COR-L47 (cell line): ENCODE measurements around the gene UQCRC2.
"Not testable (repeated sequence)": the region's sequence is repeated elsewhere in the genome, so short reads cannot be mapped to it uniquely, and the experiment has no call there.

Source experiments
- DNase-seq: peaks from one replicate; lab custom pipeline; 2025; lab: John Stamatoyannopoulos, UW

UQCRC2 gene

GRCh38 chr16:21982108-21982507, 28.9 kb downstream of the UQCRC2 start:
- DNase-seq: no peak

GRCh38 chr16:21984062-21984461, 30.9 kb downstream of the UQCRC2 start:
- no peak for DNase-seq

DNA sequence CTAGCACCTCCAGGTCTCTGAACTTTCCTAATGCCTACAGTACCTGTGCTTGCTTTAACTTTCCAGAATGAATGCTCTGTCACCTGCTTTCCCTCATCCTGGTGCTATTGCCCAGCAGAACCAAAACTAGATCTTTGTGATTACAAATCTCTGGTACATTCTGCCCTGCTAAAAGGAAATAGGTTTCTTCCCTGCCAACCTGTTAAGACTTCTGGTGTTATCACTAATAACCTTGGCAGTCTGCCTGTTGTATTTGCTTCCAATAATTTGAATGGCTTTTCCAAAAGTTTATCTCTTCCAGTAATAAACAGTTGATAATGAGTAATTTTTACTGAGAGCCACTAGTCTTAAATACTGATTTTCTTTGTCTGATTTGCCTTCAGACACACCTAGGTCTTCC, 32.4 kb downstream of the UQCRC2 start:
- DNase-seq: no peak

DNA sequence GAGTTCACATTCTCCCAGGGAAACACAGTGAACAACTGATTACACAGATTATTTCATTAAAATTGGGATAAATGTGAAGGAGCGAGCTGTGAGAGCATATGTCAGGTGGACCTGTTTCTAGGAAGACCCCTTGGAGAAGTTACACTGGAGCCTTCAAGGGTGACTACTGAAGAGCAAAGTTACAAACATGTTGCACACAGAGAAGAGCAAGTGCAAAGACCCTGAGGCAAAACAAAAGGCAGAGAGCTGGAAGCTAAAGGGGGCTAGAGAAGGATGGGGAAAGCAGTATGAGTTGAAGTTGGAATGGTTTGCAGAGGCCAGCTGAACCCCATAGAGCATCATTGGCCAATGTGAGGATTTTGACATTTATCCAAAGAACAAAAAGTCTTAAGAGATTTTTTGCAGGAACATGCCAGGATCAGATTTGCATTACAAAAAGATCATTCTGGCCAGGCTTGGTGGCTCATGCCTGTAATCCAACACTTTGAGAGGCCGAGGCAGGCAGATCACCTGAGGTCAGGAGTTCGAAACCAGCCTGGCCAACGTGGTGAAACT, 33.6 kb downstream of the UQCRC2 start:
- no peak for DNase-seq

- no peak for DNase-seq
These were observed 34.3 kb downstream of the UQCRC2 start for GRCh38 chr16:21987498-21987897.

GRCh38 chr16:21989133-21989532, 36.0 kb downstream of the UQCRC2 start:
- no peak for DNase-seq

GRCh38 chr16:21989751-21990150, 36.6 kb downstream of the UQCRC2 start:
- DNase-seq: no peak

DNA sequence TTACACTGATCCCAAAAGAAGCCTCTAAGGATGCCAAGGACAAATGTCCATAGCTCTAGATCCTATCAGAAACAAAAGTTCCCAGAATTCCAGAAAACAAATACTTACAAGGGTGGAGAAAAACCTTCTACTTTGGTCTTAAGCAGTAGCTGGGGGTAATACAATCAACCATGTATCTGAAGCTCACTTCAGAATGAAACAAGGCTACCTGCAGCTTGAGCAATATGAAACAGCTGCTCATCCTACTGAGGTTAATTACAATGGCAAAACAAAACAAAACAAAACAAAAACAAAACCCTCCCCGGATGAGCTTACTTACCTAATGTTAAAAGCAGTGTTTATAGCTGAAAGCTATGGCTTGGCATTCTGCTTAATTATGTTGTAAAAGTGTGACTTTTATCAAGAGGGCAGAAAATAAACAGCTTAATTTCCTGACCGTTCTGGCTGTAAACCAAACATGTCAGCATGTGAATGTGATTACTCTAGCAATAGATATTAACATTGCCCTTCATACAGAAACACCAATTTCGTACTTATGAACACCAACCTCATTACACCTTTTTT, 37.3 kb downstream of the UQCRC2 start:
- peak; percentile 68 for DNase-seq

DNA sequence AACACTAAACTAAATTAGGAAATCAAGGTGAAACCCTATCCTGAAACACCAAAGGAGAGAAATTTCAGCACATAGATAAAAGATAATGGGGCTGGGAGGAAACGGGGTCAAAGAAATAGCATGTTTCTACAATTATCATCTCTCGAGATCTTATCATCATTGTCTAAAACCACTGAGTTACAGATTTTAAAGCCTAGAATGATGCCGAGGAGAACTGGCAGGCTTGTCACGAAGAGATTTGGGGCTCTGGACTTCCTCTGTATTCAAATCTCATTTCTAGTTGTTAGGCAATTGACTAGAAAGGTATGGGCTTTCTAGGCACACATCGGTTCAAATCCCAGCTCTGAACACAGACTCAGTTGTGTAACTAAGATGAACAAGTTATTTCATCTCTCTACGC, 38.5 kb downstream of the UQCRC2 start:
- DNase-seq: no peak

- DNase-seq: no peak
These were observed 41.8 kb downstream of the UQCRC2 start for GRCh38 chr16:21994856-21995465.

DNA sequence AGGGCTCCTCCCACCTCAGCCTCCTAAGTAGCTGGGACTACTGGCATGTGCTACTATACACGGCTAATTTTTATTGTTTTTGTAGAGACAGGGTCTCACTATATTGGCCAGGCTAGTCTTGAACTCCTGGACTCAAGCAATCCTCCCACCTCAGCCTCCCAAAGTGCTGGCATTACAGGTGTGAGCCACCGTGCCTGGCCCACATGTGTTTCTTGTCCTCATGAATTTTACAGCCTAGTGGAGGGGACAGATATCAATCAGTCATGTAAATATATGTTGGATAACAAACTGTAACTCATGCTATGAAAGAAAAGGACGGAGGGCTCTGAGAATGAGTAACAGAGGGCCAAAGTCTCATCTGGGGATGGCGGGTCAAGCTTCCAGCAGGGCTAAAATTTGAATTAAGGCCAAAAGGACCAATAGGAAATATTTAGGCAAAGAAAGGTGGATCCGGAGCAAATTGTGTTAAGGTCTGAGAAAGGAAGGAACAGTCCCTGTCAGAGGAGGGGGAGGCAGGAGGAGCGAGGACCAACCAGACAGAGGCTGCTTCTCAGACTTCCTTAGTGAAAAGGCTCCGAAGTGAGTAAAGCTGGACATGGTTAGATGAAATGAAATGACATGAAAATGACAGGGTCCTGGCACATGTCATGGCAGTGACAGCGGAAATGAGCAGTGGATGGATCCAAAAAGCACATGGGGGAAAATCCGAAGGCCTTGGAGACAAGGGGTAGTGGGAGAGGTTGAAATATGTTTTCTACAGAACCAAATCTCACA, 43.9 kb downstream of the UQCRC2 start:
- no peak for DNase-seq

- DNase-seq: no peak
These were observed 44.7 kb downstream of the UQCRC2 start for GRCh38 chr16:21997697-21998480.

DNA sequence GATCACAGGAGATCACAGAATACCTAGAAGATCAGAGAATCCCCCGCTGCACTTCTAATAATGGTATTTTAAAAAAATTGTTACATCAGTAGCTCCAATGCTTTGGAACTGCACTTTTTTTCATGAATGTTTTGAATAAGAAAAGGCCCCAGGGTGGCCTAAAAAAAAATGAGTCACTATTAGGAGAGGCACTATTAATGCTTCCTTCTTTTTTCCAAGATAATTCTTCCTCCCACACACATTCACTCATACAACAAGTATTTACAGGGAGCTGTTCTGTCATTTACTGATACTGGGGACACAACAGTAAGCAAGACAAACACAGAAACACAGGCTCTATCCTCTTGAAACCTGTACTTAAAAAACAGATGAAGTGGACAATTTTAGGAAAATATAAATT, 48.4 kb downstream of the UQCRC2 start:
- no peak for DNase-seq

DNA sequence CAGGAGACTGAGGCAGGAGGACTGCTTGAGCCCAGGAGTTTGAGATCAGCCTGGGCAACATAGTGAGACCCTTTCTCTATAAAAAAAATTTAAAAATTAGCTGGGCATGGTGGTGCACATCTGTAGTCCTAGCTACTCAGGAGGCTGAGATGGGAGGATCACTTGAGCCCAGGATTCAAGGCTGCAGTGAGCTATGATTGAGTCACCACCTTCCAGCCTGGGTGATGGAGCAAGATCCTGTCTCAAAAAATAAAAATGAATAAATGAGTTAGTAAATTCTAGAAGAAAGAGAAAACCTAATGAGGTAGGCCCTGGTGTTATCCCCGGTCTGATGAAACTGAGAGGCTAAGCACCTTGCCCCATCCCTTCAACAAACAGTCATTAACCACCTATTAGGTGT, 48.9 kb downstream of the UQCRC2 start:
- DNase-seq: not testable (repeated sequence)

DNA sequence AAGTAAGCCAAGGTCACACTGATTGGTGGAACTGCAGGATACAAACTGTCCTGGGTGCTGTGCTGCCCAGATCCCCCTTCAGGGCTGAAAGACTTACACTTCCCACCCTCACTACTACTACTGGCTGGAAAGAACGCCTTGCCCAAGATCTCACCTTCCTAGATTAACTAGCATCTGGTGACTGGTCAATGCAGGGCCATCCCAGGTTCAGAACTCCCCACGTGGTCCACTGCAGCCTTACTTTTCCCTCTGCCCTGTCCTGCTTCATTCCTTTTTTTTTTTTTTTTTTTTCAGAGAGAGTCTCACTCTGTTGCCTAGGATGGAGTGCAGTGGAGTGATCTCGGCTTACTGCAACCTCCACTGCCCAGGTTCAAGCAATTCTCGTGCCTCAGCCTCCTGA, 50.0 kb downstream of the UQCRC2 start:
- DNase-seq: no peak

DNA sequence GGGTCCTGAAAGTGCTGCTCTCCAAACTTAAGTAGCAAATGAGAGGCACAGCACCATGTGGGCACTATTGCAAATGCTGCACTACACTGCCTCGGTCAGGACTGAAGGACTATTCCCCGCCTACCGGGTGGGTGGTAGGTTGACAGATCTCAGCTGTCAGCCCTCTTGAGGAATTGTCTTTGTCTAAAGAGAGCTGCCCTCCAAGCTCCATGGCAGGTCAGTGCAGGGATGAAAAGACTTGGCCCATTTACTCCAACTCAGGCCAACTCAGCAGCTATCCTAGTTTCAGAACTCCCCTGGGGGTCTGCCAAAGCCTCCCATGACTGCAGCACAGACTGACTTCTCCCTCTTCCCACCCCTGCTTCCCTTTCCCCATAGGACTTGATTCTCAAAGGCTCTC, 51.2 kb downstream of the UQCRC2 start:
- DNase-seq: no peak

GRCh38 chr16:22005746-22006145, 52.6 kb downstream of the UQCRC2 start:
- DNase-seq: no peak

DNA sequence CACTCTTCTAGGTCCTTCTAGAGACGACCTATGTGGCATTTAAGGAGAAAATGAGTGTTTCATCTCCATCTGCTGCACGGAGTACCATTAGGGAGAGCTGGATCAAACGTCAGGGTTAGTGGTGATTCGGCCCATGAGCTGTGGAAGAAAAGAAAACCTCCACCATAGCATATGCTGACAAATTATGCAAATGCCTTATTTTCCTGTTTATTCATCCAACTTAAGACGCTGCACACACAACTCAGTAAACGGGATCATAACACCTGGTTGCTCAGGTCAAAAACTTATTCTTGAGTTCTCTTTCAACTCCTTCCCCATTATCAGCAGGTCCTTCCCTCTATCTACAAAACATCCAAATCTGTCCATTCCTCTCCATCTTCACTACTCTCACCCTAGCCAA, 53.5 kb downstream of the UQCRC2 start:
- DNase-seq: no peak

DNA sequence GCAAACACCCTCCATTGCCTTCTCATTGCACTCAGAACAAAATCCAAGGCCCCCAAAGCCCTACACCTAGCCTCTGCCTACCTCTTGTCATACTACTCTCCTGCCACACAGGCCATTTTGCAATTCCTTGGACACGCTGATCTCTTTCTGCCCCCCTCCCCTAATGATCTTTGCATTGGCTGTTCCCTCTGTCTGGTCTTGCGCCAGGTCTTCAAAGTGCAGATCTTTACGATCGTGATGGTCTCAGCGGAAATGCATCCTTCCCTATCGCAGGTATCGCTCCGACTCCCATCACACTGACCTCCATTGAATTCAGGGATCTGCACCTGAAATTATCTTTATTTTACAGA, 54.0 kb downstream of the UQCRC2 start:
- DNase-seq: no peak

GRCh38 chr16:22007509-22008214, 54.5 kb downstream of the UQCRC2 start, which contains the start of gene MOSMO:
TSS of gene MOSMO (plus strand) at chr16:22008111. CDS start at chr16:22008302, 191 bp downstream.
- peak; percentile 13 for DNase-seq

- no peak for DNase-seq
These were observed 55.3 kb downstream of the UQCRC2 start for GRCh38 chr16:22008215-22009059.
